H1 (cell line): ENCODE data around the gene ZNF398. TPM values are rescaled to one million over a fixed set of nuclear protein-coding genes. Genes with fewer than 3 reads are reported as not detected.

Experiments used
- CTCF ChIA-PET: fragments of 300-600 bp; sonication (Branson Sonifier 250); formaldehyde crosslinking; loops from one replicate; lab custom pipeline; 2021; ENCODE audit not compliant: partially characterized antibody; lab: Charles Lee
- POLR2A ChIA-PET: fragments of 300-600 bp; sonication (Branson Sonifier 250); formaldehyde crosslinking; loops from one replicate; lab custom pipeline; 2021; ENCODE audit warnings: inconsistent platforms; ENCODE audit not compliant: partially characterized antibody; lab: Charles Lee
- DNase-seq, 2 experiments: peaks; one replicate each; pipeline versions ENCODE4 v3.0.0 to v3.0.0-alpha.2; 2010 to 2022; ENCODE audit warnings: low spot score in 2 of 2, low read depth in 1 of 2, mixed read lengths in 1 of 2
- FAIRE-seq: peaks from 2 replicates; lab custom pipeline; 2011; peaks lifted over from hg19 to GRCh38; lab: Jason Lieb, UNC
- H2AFZ ChIP-seq: 2 replicates; pipeline ENCODE4 v1.8.1; 2012; ENCODE audit warnings: low read length, inconsistent platforms
- H2AK5ac ChIP-seq: 2 replicates; pipeline ENCODE4 v1.6.1; 2013; ENCODE audit warnings: low read depth, low read length
- H2BK120ac ChIP-seq: replicated peaks from 2 replicates; pipeline ENCODE3; 2013; ENCODE audit warnings: low read depth, low read length, inconsistent platforms
- H2BK12ac ChIP-seq: 2 replicates; pipeline ENCODE4 v1.6.1; 2013; ENCODE audit warnings: low read depth, low read length
- H2BK15ac ChIP-seq: 2 replicates; pipeline ENCODE4 v1.6.1; 2013; ENCODE audit warnings: low read length
- H2BK20ac ChIP-seq: 2 replicates; pipeline ENCODE4 v1.6.1; 2013; ENCODE audit warnings: low read length
- H2BK5ac ChIP-seq: 2 replicates; pipeline ENCODE4 v1.6.1; 2013; ENCODE audit warnings: low read depth, low read length
- H3K14ac ChIP-seq: 2 replicates; pipeline ENCODE4 v1.6.1; 2013; ENCODE audit warnings: inconsistent platforms; ENCODE audit not compliant: insufficient read length
- H3K18ac ChIP-seq: 2 replicates; pipeline ENCODE4 v1.6.1; 2013; ENCODE audit warnings: low read length; ENCODE audit errors: extremely low read depth
- H3K23ac ChIP-seq: 2 replicates; pipeline ENCODE4 v1.6.1; 2013; ENCODE audit warnings: inconsistent platforms; ENCODE audit not compliant: insufficient read length
- H3K23me2 ChIP-seq: 2 replicates; pipeline ENCODE4 v1.6.1; 2013; ENCODE audit warnings: low read depth, low read length
- H3K27ac ChIP-seq: 2 replicates; pipeline ENCODE4 v1.6.1; 2011; ENCODE audit warnings: low read depth, low read length, inconsistent platforms
- H3K27me3 ChIP-seq, 4 experiments: replicated peaks in 1 of 4; 1 replicate in 1 of 4; 2 replicates in 3 of 4; pipeline versions ENCODE4 v1.6.1 to v1.8.1; 2011 to 2013; ENCODE audit warnings: low read length in 3 of 4, mild to moderate bottlenecking in 3 of 4, inconsistent platforms in 2 of 4, mixed read lengths in 2 of 4, moderate library complexity in 1 of 4; ENCODE audit not compliant: control insufficient read depth in 3 of 4, insufficient read depth in 3 of 4; ENCODE audit errors: extremely low read depth in 1 of 4
- H3K36me3 ChIP-seq, 4 experiments: 2 replicates each; pipeline versions ENCODE4 v1.6.1 to v1.8.1; 2011 to 2013; ENCODE audit warnings: mild to moderate bottlenecking in 4 of 4, low read length in 3 of 4, moderate library complexity in 2 of 4, control low read depth in 1 of 4, inconsistent platforms in 1 of 4; ENCODE audit not compliant: insufficient read depth in 4 of 4, control insufficient read depth in 2 of 4
- H3K4ac ChIP-seq: replicated peaks from 2 replicates; pipeline ENCODE3; 2013; ENCODE audit warnings: low read length, low read depth, mixed read lengths, inconsistent platforms; ENCODE audit not compliant: insufficient read length
- H3K4me1 ChIP-seq, 4 experiments: replicated peaks in 1 of 4; 1 replicate in 1 of 4; 2 replicates in 3 of 4; pipeline versions ENCODE4 v1.6.1 to v1.8.1; 2011 to 2013; ENCODE audit warnings: low read length in 3 of 4, inconsistent platforms in 2 of 4, mixed read lengths in 1 of 4; ENCODE audit not compliant: insufficient read depth in 4 of 4, control insufficient read depth in 3 of 4
- H3K4me2 ChIP-seq, 2 experiments: 2 replicates each; pipeline versions ENCODE4 v1.6.1 to v1.8.1; 2011 to 2013; ENCODE audit warnings: low read depth in 2 of 2, low read length in 2 of 2, control low read depth in 1 of 2, inconsistent platforms in 1 of 2, mild to moderate bottlenecking in 1 of 2; ENCODE audit not compliant: insufficient read depth in 1 of 2
- H3K4me3 ChIP-seq, 4 experiments: fragments of 200-600, 300-600 bp in 1 of 4; sonication (generic), shearing (Covaris generic), sonication (Bioruptor Twin) in 1 of 4; 2 replicates each; pipeline versions ENCODE4 v1.5.1 to v1.8.1; 2011 to 2016; ENCODE audit warnings: low read length in 4 of 4, low read depth in 3 of 4, control low read depth in 2 of 4, inconsistent platforms in 2 of 4, mild to moderate bottlenecking in 2 of 4, mixed read lengths in 1 of 4, moderate library complexity in 1 of 4; ENCODE audit not compliant: insufficient read depth in 2 of 4; ENCODE audit errors: extremely low read depth in 1 of 4
- H3K56ac ChIP-seq: replicated peaks from 2 replicates; pipeline ENCODE3; 2013; ENCODE audit warnings: low read depth, mild to moderate bottlenecking, mixed read lengths, low read length, inconsistent platforms; ENCODE audit not compliant: insufficient read length
- H3K79me1 ChIP-seq: 2 replicates; pipeline ENCODE4 v1.6.1; 2013; ENCODE audit warnings: low read depth, low read length, control low read depth
- H3K79me2 ChIP-seq, 2 experiments: 2 replicates each; pipeline versions ENCODE4 v1.6.1 to v1.8.1; 2012 to 2013; ENCODE audit warnings: low read length in 2 of 2, mild to moderate bottlenecking in 2 of 2, inconsistent platforms in 1 of 2; ENCODE audit not compliant: insufficient read depth in 2 of 2, control insufficient read depth in 1 of 2
- H3K9ac ChIP-seq, 4 experiments: replicated peaks in 1 of 4; 1 replicate in 1 of 4; 2 replicates in 3 of 4; pipeline versions ENCODE4 v1.6.1 to v1.8.1; 2011 to 2013; ENCODE audit warnings: low read depth in 3 of 4, low read length in 3 of 4, control low read depth in 2 of 4, mild to moderate bottlenecking in 2 of 4, moderate library complexity in 2 of 4, inconsistent platforms in 1 of 4; ENCODE audit errors: extremely low read depth in 1 of 4
- H3K9me3 ChIP-seq, 2 experiments: 2 replicates each; pipeline versions ENCODE4 v1.6.1 to v1.8.1; 2012 to 2013; ENCODE audit warnings: mild to moderate bottlenecking in 2 of 2, moderate library complexity in 2 of 2, control low read depth in 1 of 2, inconsistent platforms in 1 of 2, low read depth in 1 of 2, low read length in 1 of 2, mixed read lengths in 1 of 2; ENCODE audit not compliant: insufficient read depth in 2 of 2
- H4K20me1 ChIP-seq, 2 experiments: replicated peaks in 1 of 2; 2 replicates each; pipeline versions ENCODE3 to v1.8.1; 2011 to 2013; ENCODE audit warnings: inconsistent platforms in 2 of 2, low read length in 2 of 2, mild to moderate bottlenecking in 1 of 2; ENCODE audit not compliant: insufficient read depth in 2 of 2, control insufficient read depth in 1 of 2
- H4K5ac ChIP-seq: 2 replicates; pipeline ENCODE4 v1.6.1; 2013; ENCODE audit warnings: low read length, low read depth, mixed read lengths, inconsistent platforms; ENCODE audit not compliant: insufficient read length
- H4K8ac ChIP-seq: 2 replicates; pipeline ENCODE4 v1.8.0; 2013; ENCODE audit warnings: mild to moderate bottlenecking, moderate library complexity, low read length, inconsistent platforms; ENCODE audit not compliant: insufficient read depth; ENCODE audit errors: extremely low read depth
- H4K91ac ChIP-seq: replicated peaks from 2 replicates; pipeline ENCODE3; 2013; ENCODE audit warnings: low read length, mixed read lengths, inconsistent platforms; ENCODE audit not compliant: insufficient read length
- BACH1 ChIP-seq: IDR thresholded peaks from 2 replicates; pipeline ENCODE4 v1.6.1; 2012; ENCODE audit warnings: low read length, improper control_type of control experiment
- CEBPB ChIP-seq: IDR thresholded peaks from 2 replicates; pipeline ENCODE4 v1.6.1; 2012; ENCODE audit warnings: low read depth, low read length
- CREB1 ChIP-seq: IDR thresholded peaks from 2 replicates; pipeline ENCODE4 v1.6.1; 2012; ENCODE audit warnings: inconsistent platforms
- EP300 ChIP-seq, 2 experiments: IDR thresholded peaks; 1 replicate in 1 of 2; 2 replicates in 1 of 2; pipeline ENCODE4 v1.6.1; 2011 to 2012; ENCODE audit warnings: low read depth in 2 of 2, low read length in 2 of 2, mild to moderate bottlenecking in 2 of 2, borderline replicate concordance in 1 of 2, inconsistent platforms in 1 of 2, moderate library complexity in 1 of 2
- HDAC2 ChIP-seq, 2 experiments: fragments of 300-600 bp in 1 of 2; sonication (generic) in 1 of 2; IDR thresholded peaks; 2 replicates each; pipeline ENCODE4 v1.6.1; 2011 to 2012; ENCODE audit warnings: low read depth in 2 of 2, low read length in 2 of 2, mild to moderate bottlenecking in 2 of 2, moderate library complexity in 2 of 2, borderline replicate concordance in 1 of 2, inconsistent platforms in 1 of 2
- KDM4A ChIP-seq: IDR thresholded peaks from one replicate; pipeline ENCODE4 v1.7.1; 2012; ENCODE audit warnings: low read depth, mild to moderate bottlenecking, moderate library complexity, low read length, inconsistent platforms; ENCODE audit not compliant: severe bottlenecking
- MAFK ChIP-seq: IDR thresholded peaks from 2 replicates; pipeline ENCODE4 v1.6.1; 2012; ENCODE audit warnings: low read depth, mild to moderate bottlenecking, improper control_type of control experiment, low read length
- NRF1 ChIP-seq: IDR thresholded peaks from 2 replicates; pipeline ENCODE4 v1.6.1; 2011; ENCODE audit warnings: mild to moderate bottlenecking, low read depth, low read length, improper control_type of control experiment
- POLR2AphosphoS5 ChIP-seq: IDR thresholded peaks from 2 replicates; pipeline ENCODE4 v1.6.1; 2011; ENCODE audit warnings: low read depth, low read length
- SIRT6 ChIP-seq: IDR thresholded peaks from one replicate; pipeline ENCODE4 v1.7.1; 2012; ENCODE audit warnings: low read length, inconsistent platforms
- TBP ChIP-seq: IDR thresholded peaks from 2 replicates; pipeline ENCODE4 v1.6.1; 2011; ENCODE audit warnings: low read depth, low read length, improper control_type of control experiment
- YY1 ChIP-seq: IDR thresholded peaks from 2 replicates; pipeline ENCODE4 v1.6.1; 2011; ENCODE audit warnings: low read depth, mild to moderate bottlenecking, low read length
- WGBS, 2 experiments: shearing (Covaris generic) in 1 of 2; methylation state at CpG; one replicate each; pipeline versions ENCODE4 v1.1.6 to v1.1.7; 2013 to 2015; ENCODE audit warnings: low lambda C conversion rate in 2 of 2, mixed read lengths in 2 of 2, inconsistent platforms in 1 of 2, low coverage in 1 of 2, missing lambda C conversion rate in 1 of 2; ENCODE audit not compliant: insufficient replicate concordance in 2 of 2, insufficient coverage in 1 of 2, insufficient read length in 1 of 2; ENCODE audit errors: extremely low coverage in 1 of 2, missing lambda C conversion rate in 1 of 2; 5-methylcytosine and 5-hydroxymethylcytosine counted together
- polyA plus RNA-seq, 7 experiments: library from polyadenylated mRNA; depleted of rRNA in 3 of 7; stranded (reverse) in 5 of 7; unstranded in 2 of 7; fragments of >200 nt in 5 of 7; fragments of 200-250 nt in 2 of 7; gene quantifications; 1 replicate in 5 of 7; 2 replicates in 1 of 7; 4 replicates in 1 of 7; pipeline versions ENCODE4 v1.2.1 to v1.2.3, GENCODE V29; 2011 to 2013; ENCODE audit warnings: missing spikeins in 2 of 7, mixed read lengths in 2 of 7
- total RNA-seq: library from RNA; stranded (reverse); fragmentation: NEBNext Ultra II Directional; extraction: Animal tissue kit (Norgen Biotek cat#: 25700); gene quantifications from 2 replicates; pipeline ENCODE4 v1.2.1, GENCODE V29; 2021
- TF ChIP-seq, protein P1 (sequence below): IDR thresholded peaks from 2 replicates; pipeline ENCODE4 v1.6.1; 2012; ENCODE audit warnings: low read length, inconsistent platforms

The ZNF398 gene
- total and polyA plus RNA-seq, 2 of the 8 experiments (the other 6 are each of a cell fraction or from before 2014, with no cell fraction given), result 52.7 to 63.5 TPM

DNA sequence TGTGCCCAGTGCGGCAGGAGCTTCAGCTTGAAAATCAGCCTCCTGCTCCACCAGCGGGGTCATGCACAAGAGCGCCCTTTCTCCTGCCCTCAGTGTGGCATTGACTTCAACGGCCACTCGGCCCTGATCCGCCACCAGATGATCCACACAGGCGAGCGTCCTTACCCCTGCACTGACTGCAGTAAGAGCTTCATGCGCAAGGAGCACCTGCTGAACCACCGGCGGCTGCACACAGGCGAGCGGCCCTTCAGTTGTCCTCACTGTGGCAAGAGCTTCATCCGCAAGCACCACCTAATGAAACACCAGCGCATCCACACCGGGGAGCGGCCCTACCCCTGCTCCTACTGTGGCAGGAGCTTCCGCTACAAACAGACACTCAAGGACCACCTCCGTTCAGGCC, 32.0 kb downstream of the ZNF398 start:
- no peaks in the 10 kb centered on the region for H3K79me2 ChIP-seq
- no peak overlapping the region for H3K23ac ChIP-seq
- H3K27me3 ChIP-seq, result no peaks in the 10 kb centered on the region
- no peak overlapping the region for H4K91ac ChIP-seq
- H3K79me1 ChIP-seq, result no peaks in the 10 kb centered on the region
- no peak overlapping the region for H3K4me2 ChIP-seq
- H3K18ac ChIP-seq, result no peak overlapping the region
- no peak overlapping the region for H3K27ac ChIP-seq
- WGBS, 2 experiments, result 96% methylated on average over 19 of the region's 19 CpGs; no CpG with 5 or more reads in 1 of the 2 experiments
- no peak overlapping the region for H2AK5ac ChIP-seq
- no peak overlapping the region for H4K5ac ChIP-seq
- DNase-seq, result no peak
- H3K4me3 ChIP-seq, result no peak overlapping the region
- no peaks in the 10 kb centered on the region for H3K4me1 ChIP-seq
- no peak overlapping the region for H4K8ac ChIP-seq
- peaks cover 40 to 81% (median 71%) of the 10 kb centered on the region in 4 experiments for H3K36me3 ChIP-seq
- no peak overlapping the region for H3K14ac ChIP-seq
- H4K20me1 ChIP-seq, result peaks cover 6 to 8% of the 10 kb centered on the region in 2 experiments
- H2BK15ac ChIP-seq, result no peak overlapping the region
- H3K9ac ChIP-seq, result no peak overlapping the region
- H3K56ac ChIP-seq, result no peak overlapping the region
- H2BK20ac ChIP-seq, result no peak overlapping the region
- H3K9me3 ChIP-seq, result no peaks in the 10 kb centered on the region
- H3K23me2 ChIP-seq, result no peaks in the 10 kb centered on the region
- no peak for FAIRE-seq
- no peak overlapping the region for H2AFZ ChIP-seq
- ChIA-PET CTCF (interaction anchor here (0.9 to 2.0 kb wide), 3 partner anchors 9 to 16 kb away, joined by 3 to 6 read pairs (median 3); partner anchors contain the start of gene ZNF282), POLR2A (interaction anchor here (0.7 to 3.3 kb wide), 10 partner anchors 9 to 30 kb away, joined by 3 to 19 read pairs (median 6); partner anchors contain the start of genes ZNF282 and ZNF398)
- TF ChIP-seq HDAC2 (IDR thresholded peaks at IDR 0.05; ENCODE audit: borderline replicate concordance in 1 of 2, low read depth in 2 of 2, low read length in 2 of 2), result no peak
- no peak for TF ChIP-seq KDM4A
- no peak for TF ChIP-seq MAFK
- no peak for TF ChIP-seq EP300 (IDR thresholded peaks at IDR 0.05; ENCODE audit: borderline replicate concordance in 1 of 2, low read depth in 2 of 2, low read length in 2 of 2)
- TF ChIP-seq CEBPB, result no peak
- no peak for TF ChIP-seq SIRT6
- no peak for TF ChIP-seq YY1
- TF ChIP-seq TBP, result no peak
- no peak for TF ChIP-seq NRF1
- no peak; the same call in 1 of the 2 replicates for TF ChIP-seq POLR2AphosphoS5
- TF ChIP-seq, protein P1, sequence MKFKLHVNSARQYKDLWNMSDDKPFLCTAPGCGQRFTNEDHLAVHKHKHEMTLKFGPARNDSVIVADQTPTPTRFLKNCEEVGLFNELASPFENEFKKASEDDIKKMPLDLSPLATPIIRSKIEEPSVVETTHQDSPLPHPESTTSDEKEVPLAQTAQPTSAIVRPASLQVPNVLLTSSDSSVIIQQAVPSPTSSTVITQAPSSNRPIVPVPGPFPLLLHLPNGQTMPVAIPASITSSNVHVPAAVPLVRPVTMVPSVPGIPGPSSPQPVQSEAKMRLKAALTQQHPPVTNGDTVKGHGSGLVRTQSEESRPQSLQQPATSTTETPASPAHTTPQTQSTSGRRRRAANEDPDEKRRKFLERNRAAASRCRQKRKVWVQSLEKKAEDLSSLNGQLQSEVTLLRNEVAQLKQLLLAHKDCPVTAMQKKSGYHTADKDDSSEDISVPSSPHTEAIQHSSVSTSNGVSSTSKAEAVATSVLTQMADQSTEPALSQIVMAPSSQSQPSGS, result no peak
- TF ChIP-seq BACH1, result no peak
- no peak for TF ChIP-seq CREB1
- no peak overlapping the region for H2BK5ac ChIP-seq
- no peak overlapping the region for H2BK12ac ChIP-seq
- no peak overlapping the region for H2BK120ac ChIP-seq
- no peak overlapping the region for H3K4ac ChIP-seq
